Endometrial microvascular endothelial cells (primary cell): ENCODE results near the gene CCDC178. TPM values are rescaled to one million over a fixed set of nuclear protein-coding genes. Genes with fewer than 3 reads are reported as not detected.
"Not testable (repeated sequence)": the region's sequence is repeated elsewhere in the genome, so short reads cannot be mapped to it uniquely, and the experiment has no call there.

ENCODE experiments used
- in situ Hi-C: cut with HindIII; loops from 2 replicates; pipeline ENCODE4 v1.10.0; 2017; ENCODE audit warnings: low sequenced_read_pairs, low pct_unique_long_range_greater_than_20kb; ENCODE audit errors: inconsistent ontology term
- total RNA-seq: library from RNA; depleted of rRNA; stranded (reverse); fragments of >200 nt; gene quantifications from one replicate; pipeline ENCODE4 v1.2.3, GENCODE V29; 2015; ENCODE audit errors: inconsistent ontology term

The CCDC178 gene
- total RNA-seq, 1 donor from 2014 or later: 2.4 TPM

- in situ Hi-C loops: no loop called here
Observed at GRCh38 chr18:33156906-33157470, 283.5 kb downstream of the CCDC178 start.

GRCh38 chr18:33154049-33154448 lies 286.5 kb downstream of the CCDC178 start:
- in situ Hi-C loops: no loop called here

GRCh38 chr18:33152376-33152775 lies 288.1 kb downstream of the CCDC178 start:
- in situ Hi-C loops: no loop called here

GRCh38 chr18:33147811-33148210 lies 292.7 kb downstream of the CCDC178 start:
- in situ Hi-C loops: not testable (repeated sequence)

GRCh38 chr18:33146014-33146413 lies 294.5 kb downstream of the CCDC178 start:
- in situ Hi-C loops: no loop called here

- in situ Hi-C loops: no loop called here
Observed at GRCh38 chr18:33135951-33136660, 304.4 kb downstream of the CCDC178 start.

GRCh38 chr18:33132657-33133056 lies 307.9 kb downstream of the CCDC178 start:
- in situ Hi-C loops: no loop called here

- in situ Hi-C loops: no loop called here
Observed at GRCh38 chr18:33128581-33128980, 311.9 kb downstream of the CCDC178 start.

- in situ Hi-C loops: no loop called here
Observed at GRCh38 chr18:33123862-33124518, 316.5 kb downstream of the CCDC178 start.

- in situ Hi-C loops: no loop called here
Observed at GRCh38 chr18:33116376-33116775, 324.1 kb downstream of the CCDC178 start.

- in situ Hi-C loops: no loop called here
Observed at GRCh38 chr18:33115917-33116316, 324.6 kb downstream of the CCDC178 start.

GRCh38 chr18:33115476-33115875 lies 325.0 kb downstream of the CCDC178 start:
- in situ Hi-C loops: no loop called here

- in situ Hi-C loops: no loop called here
Observed at GRCh38 chr18:33114749-33115148, 325.8 kb downstream of the CCDC178 start.

- in situ Hi-C loops: no loop called here
Observed at GRCh38 chr18:33113416-33113815, 327.1 kb downstream of the CCDC178 start.

GRCh38 chr18:33107511-33107910 lies 333.0 kb downstream of the CCDC178 start:
- in situ Hi-C loops: no loop called here

GRCh38 chr18:33101316-33101715 lies 339.2 kb downstream of the CCDC178 start:
- in situ Hi-C loops: no loop called here

GRCh38 chr18:33099626-33100025 lies 340.9 kb downstream of the CCDC178 start:
- in situ Hi-C loops: no loop called here

- in situ Hi-C loops: no loop called here
Observed at GRCh38 chr18:33097126-33097525, 343.4 kb downstream of the CCDC178 start.

- in situ Hi-C loops: no loop called here
Observed at GRCh38 chr18:33090461-33090860, 350.1 kb downstream of the CCDC178 start.

GRCh38 chr18:33076601-33077000 lies 363.9 kb downstream of the CCDC178 start:
- in situ Hi-C loops: no loop called here
